HG03558 (cell line): ENCODE results near the gene HYAL3.
"Not testable (repeated sequence)": the region's sequence is repeated elsewhere in the genome, so short reads cannot be mapped to it uniquely, and the experiment has no call there.

Experiments used
- ATAC-seq: cut with Tn5 transposase; IDR thresholded peaks from one replicate; pipeline ENCODE4 v1.9.1; 2021; ENCODE audit warnings: moderate number of reproducible peaks; ENCODE audit not compliant: unreplicated experiment; ENCODE audit errors: extremely low read depth

The HYAL3 gene

DNA sequence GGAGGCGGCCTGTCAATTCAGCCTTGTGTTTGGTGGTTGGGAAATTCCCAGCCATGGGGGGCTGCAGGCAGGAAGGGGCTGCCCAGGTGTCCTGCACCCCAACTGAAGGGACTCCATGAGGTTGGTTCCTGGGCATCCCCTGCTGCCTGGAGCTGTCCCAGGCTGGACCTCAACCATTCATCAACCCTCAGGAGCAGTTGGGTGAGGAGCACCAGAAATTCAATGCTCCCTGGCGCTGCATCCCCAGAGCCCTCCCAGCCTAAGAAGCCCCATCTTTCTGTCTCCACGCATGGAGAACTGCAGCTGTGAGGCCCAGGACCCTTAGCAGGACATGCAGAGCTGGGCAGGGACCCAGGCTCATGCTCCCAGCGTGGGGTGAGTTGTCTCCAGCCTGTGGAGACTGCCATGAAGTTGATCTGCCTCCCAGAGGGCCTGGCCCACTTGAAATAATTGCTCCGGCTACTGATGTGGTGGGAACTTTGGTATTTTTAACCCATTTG lies 38.2 kb downstream of the HYAL3 start:
- no peak for ATAC-seq

DNA sequence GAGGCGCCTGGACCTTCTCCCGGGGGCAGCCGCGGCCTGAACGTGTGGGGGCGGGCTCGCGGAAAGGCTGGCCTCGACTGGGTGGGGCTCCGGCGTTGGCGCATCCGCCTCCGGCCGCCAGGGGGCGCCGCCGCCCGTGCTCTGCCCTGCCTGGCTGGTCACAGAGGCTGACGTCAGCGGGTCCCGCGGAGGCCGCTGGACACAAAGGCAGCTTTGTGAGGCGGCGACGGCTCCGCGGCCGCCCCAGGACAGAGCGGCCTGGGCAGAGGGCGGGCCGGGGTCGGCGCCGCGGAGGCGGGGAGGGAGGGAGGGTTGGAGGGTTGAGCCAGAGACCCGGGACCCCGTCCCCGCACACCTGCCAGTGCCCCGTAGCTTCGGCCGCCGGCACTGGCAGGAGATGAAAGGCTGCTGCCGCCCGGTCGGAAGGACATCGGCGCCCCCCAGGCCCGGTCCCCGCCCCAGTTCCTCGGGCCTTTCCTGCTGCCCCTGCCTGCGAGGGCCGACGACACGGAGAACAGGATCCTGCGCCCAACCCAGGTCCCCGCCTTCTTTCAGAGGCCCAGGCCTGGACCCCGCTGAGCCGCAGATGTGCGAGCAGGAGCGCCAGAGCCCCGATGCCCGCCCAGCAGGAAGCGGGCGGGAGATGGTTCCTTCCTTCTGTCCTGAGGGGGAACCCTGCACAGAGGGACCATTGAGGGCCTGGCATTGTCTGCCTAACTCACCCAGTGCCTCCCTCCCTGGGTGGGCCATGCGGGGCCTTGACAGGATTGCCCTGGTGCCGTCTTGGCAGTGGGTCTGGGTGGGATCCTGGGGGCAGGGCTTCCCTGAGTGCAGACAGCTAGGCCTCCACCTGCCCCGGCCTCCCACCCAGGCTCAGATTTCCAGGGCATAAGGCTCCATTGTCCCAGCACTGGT lies 38.9 kb downstream of the HYAL3 start:
- ATAC-seq, result peak; percentile 65

DNA sequence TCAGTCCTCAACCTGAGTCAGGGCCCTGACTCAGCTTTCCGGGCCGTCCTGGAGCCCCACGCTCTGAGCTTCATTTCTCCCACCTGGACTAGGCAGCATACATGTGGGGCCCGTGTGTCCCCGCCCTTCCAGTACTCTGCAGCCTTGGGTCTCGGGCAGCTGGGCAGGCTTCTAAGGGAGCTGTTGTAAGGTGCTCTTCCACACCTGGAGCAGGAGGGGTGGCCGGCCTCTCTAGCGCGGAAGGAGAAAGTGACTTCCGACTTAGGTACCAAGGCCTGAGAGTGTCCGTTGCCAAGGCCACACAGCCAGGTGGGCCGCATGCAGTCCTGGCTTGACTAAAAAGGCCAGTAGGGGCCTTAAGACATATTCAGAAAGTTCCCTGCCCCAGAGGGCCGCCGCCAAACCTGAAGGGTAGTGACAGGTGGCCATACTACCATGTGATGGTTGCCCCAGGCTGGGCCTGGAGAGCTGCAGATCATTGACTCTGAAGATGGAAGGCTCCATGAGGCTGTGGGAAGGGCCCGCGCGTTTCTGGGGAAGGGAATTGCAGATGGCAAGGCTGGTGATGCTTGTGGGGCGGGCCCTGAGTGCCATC lies 39.7 kb downstream of the HYAL3 start:
- ATAC-seq, result no peak

DNA sequence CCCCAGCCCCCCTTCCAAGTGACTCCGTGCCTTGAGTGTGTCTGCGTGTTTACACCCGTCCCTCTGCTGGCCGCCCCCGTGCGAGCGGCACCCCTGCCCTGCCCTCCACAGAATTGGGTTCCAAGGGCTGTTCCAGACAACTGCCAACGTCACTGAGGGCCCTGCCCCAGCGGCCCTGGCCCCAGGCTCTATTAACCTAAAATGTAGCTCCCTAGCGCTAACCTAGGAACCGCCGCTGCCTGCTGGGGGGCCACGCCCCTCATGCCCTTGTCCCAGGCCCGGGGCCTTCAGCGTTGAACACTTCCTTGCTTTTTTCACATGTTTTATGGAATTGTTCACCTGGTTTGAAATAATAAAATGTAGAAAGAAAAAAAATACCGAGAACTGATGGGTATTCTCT lies 40.2 kb downstream of the HYAL3 start:
- no peak for ATAC-seq

DNA sequence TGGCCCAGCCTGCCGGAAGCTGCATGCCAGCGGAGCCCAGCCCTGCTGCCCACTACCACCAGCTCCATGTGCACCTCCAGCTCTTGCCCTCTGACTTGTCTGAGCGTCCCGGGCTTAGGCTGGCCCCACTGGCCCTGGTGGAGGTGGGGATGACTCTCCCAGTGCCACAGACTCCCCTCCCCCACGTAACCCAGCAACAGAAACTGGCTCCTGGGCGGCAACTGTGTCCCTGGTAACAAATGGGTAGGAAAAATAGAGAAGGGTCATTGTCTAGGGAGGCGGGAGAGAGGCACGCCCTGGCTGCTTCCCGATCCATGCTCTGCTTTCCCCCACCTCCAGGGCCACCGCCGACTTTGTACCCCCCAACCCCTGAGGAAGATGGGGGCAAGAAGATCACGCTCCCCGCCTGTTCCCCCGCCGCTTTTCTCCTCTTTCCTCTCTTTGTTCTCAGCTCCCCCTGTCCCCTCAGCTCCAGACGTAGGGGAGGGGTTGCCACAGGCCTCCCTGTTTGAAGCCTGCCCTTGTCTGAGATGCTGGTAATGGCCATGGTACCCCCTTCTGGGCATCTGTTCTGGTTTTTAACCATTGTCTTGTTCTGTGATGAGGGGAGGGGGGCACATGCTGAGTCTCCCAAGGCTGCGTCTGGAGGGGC lies 41.0 kb downstream of the HYAL3 start:
- no peak for ATAC-seq

DNA sequence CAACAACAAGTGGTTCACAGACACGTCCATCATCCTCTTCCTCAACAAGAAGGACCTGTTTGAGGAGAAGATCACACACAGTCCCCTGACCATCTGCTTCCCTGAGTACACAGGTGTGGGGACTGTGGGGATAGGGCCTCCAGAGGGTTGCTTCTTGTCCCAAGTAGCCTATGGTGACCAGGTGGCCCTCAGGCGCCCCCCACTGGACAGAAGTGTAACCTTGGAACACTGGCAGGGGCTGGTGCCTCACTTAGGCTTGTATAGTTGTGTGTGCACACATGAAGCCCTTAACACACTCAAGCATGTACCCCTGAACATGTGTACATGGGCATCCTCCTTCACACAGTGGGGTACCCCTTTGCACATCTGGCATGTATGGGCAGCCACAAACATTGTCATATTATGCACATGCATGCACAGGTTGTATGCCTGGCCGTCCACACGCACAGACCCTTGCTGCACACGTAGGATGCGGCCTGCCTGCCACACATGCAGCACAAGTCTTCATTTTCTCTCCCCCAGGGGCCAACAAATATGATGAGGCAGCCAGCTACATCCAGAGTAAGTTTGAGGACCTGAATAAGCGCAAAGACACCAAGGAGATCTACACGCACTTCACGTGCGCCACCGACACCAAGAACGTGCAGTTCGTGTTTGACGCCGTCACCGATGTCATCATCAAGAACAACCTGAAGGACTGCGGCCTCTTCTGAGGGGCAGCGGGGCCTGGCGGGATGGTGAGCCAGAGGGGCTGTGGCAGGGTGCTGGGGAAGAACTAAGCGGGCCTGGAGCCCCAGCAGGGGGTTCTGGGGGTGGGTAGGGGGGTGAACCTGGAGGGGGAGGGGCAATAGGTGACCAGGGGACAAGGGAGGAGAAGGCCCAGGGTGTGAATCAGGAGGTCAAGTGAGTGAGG lies 42.0 kb downstream of the HYAL3 start:
- no peak for ATAC-seq

DNA sequence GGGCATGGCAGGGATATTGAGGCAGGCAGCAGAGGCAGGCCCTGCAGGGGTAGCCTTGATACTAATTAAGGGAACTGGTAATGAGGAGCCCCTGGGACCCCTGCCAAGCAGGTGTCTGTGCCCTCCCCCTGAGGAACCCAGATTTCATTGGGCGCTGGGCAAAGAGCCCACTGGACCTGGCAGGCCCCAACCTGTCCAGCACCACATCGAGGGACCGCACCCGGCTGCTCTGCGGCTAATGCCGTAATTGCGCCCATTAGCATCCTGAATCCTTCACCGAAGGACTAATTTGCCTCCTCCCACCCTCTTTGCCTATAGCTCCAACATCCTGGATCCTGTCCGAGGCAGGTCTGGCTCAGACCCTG lies 44.0 kb downstream of the HYAL3 start:
- ATAC-seq, result no peak

DNA sequence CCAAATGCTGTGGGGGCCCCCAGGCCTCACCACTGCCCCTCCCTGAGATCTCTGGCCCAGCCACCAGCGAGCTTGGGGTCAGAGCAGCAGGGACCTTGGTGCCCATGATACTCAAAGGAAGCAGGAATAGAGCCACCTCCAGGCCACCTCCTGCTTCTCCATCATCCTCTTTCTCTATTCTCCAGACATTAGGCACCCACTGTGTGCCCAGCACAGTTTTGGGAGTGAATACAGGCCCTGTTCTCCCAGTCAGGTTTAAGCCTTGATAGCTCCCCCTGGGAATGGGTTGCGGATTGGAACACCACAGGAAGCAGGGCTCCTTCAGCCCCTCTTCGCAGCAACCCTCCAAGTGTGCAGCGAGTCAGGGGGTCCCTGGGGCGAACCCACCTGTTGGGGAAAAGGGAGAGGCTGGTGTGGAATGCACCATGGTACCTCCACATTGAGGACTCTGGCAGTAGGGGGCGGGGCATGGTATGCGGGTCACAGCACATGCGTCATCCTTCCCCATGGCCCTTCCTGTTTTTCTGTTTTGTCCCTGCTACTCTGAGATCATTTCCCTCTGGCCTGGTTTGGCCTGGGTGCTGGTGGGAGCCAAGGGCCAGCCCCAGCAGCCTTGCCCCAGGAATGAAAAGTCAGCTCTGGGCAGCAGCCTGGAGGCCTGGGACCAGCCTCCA lies 44.5 kb downstream of the HYAL3 start:
- ATAC-seq, result no peak

DNA sequence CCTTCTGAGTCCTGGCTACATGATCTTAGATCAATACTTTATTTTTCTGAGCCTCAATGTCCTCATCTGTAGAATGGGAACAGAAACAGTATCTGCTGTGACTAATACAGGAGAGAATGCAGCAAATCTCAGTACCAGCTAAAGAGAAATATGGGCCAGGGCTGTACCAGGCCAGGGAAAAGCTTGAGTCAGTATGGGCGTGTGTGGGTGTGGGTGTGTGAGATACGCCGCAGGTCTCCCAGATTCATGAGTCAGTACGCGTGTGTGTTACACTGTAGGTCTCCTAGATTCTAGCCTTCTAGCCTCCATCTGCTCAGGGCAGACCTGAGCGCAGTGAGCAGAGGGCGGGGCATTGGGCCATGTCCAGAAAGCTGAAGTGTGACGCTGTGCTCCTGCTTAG lies 48.0 kb downstream of the HYAL3 start:
- no peak for ATAC-seq

DNA sequence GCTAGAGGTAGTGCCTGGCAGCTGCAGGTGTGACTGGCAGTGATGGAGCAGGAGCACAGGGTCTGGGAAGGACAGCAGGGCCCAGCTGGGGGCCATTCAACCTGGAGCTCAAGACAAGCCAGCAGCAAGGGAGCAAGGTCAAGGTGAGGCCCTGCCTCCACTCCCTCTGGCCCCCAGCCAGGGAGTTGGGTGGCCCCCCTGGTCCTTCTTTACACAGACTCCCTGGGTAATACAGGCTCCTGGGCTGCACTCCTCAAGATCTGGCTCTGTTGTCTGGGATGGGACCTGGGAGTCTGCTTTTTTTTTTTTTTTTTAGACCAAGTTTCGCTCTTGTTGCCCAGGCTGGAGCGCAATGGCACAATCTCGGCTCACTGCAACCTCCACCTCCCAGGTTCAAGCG lies 48.7 kb downstream of the HYAL3 start:
- no peak for ATAC-seq

DNA sequence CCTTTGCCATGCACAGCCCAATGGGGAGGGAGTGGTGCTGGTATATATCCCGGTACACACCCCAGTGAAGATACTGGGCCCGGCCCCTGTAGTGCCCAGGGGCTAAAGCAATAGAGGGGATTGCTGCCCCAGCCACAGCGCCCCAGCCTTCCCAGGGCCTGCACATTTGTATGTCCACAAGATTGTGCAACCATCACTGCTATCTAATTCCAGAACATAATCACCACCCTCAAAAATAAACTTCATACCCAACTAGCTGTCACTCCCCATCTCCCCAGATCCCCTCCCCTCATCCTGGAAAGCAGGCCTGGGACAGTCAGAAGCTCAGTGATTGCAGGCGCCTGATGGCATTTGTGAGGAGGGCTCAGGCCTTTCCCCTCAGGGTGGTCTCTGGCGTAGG lies 49.7 kb downstream of the HYAL3 start:
- ATAC-seq, result no peak

DNA sequence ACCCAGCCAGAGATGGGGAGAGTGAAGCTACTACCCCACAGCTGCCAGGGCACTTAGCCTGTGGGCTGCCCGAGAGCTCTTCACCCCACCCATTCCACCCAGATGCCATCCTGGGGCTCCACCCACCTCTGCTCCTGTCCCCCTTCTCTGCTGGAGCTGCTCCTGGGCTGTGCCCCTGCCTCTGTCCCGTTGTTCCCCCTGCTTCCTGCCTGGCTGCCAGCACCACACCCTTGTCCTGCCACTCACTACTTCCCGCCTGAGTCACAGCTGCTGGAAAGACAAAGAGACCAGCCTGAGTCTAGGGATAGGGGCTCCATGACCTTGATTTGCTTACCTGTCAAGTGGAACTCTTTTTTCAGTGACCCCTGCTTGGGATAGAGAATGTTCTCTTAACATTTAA lies 50.8 kb downstream of the HYAL3 start:
- no peak for ATAC-seq

DNA sequence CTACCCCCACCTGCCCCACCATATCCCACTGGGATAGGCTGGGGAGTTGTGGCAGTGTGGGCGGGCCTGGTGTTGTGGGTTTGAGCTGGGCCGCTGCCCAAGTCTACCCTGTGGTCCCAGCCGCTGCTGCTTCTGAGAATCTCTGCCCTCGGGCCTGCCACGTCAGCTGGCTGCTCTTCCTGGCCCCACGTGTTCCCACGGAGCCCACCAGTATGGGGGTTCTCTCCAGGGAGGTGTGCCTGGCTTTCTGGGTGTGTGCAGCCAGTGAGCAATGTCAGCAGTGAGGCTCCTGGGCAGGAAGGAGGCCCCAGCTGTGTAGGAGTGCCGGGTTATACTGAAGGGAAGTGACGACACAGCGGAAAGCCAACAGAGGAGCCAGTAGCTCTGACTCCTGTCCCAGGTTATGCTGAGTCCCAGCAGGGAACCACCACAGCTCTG lies 52.7 kb downstream of the HYAL3 start:
- no peak for ATAC-seq

DNA sequence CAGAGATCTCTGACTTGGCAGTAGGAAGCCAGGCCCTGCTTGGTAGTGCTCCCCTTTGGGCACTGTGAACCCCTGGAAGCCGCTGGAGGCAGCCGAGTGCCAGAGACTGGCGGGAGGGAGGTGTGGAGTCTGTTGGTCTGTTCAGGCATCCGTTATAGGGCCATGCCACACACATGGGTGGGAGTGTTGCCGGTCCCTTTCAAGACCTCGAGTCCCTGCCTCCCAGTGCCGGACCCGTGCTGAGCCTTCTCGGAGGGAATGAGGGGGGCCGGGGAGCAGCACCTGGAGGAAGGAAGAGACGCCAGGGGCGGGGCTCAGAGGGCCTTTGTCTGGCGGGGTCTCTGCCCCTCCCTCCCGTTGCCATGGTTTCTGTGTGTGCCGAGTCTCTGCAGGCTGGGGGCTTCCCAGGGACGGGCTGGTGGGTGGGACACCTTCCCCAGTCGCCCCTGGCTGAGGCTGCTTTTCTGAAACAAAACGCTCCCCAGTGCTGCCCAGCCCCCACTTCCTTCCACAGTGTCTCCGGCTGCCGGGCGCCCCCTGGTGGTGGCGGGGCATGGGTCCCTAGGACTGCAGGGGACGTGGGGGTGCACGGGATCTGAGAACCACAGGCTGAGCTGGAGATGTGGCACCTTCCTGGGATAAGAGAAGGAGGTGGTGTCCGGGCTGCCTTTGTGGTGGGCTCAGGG lies 53.2 kb downstream of the HYAL3 start:
- ATAC-seq, result no peak

DNA sequence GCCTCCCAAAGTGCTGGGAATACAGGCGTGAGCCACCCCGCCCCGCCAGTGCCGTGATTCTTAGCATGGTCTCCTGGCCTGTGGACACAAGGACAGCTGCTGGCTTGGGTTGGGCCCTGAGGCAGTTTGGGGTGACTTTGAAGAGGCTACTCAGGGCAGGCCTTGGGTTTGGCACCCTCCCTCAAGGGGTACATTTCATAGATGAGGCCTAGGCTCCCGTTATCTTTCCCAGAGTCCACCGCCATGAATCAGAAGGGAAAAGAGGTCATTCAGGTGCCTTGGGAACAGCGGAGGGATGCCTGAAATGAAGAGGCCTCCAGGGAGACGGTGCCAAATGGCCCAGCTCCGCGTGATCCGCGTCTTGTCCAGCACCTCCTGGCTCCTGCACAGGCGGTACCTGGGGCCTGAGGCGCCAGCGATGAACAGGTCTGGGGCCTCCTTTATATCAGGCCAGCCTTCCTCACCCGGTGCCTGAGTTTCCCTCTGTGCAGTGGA lies 53.9 kb downstream of the HYAL3 start:
- no peak for ATAC-seq

DNA sequence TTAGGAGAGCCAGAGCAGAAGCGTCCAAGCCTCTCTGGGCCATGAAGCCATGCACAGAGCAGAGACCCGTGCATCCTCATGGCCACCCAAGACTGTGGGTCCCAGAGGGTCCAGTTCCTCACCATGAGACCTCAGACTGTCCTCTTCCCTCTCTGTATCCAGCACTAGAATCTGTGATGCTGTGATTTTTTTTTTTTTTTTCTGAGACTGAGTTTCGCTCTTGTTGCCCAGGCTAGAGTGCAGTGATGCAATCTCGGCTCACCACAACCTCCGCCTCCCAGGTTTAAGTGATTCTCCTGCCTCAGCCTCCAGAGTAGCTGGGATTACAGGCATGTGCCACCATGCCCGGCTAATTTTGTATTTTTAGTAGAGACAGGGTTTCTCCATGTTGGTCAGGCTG lies 54.4 kb downstream of the HYAL3 start:
- ATAC-seq, result not testable (repeated sequence)

DNA sequence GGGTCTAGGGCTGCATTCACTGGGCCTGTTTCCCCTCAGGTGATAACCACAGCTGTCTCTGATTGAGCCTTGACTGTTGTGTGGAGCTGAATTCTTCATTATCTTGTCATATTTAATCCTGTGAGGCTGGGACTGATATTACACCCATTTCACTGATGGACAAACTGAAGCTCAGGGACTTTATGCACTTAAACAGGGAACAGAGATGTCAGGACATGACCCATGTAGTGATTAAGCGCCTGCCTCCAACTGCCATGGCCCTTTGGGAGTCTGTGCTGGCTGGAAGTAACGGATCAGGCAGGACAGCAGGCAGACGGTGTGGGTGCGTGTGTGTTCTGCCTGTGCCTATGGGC lies 55.7 kb downstream of the HYAL3 start:
- no peak for ATAC-seq

DNA sequence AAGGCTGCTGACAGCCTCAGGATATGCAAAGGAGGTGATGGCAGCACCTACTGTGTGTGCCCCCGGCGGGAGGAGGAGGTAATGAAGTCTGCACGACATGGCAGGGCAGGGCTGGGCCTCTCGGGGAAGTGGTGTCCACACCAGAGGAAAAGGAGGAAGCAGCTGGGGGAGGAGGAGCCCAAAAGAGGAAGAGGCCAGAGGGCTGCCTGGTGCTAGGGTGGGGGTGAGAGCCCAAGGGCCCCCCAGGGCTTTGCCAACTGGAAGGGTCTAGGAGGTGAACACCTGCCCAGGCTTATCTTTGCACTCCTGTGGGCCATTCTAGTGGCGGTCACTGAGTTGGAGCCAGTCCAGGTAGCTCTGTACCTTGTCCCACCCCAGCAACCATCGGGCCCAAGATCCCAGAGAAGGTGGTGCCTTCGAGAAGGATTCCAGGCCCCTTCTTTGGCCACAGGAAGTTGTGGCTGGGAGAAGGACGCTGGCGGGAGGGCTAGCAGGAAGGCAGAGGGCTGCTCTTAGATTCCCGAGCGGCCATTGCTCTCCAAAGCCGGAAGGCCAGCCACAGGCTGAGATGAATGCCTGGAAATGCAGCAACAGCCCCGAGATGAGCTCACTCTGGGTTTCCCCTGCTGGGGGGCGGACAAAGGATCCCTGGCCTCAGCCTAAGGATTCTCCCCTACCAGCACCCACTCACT lies 56.2 kb downstream of the HYAL3 start:
- no peak for ATAC-seq
